Measurements from ENCODE around the gene NFE2L1. TPM values are rescaled to one million over a fixed set of nuclear protein-coding genes. Genes with fewer than 3 reads are reported as not detected.

The NFE2L1 gene
- total RNA-seq, 3 donors from 2014 or later = 182 to 275 (median 247) TPM

GRCh38 chr17:48053758-48054237 lies 5.6 kb downstream of the NFE2L1 start:
- Histone ChIP-seq H3K4me1 (ENCODE audit: low read depth) (peaks cover 58% of the 10 kb centered on the region), H3K36me3 (ENCODE audit: low read depth) (peaks cover 11% of the 10 kb centered on the region), H3K9me3 (no peaks in the 10 kb centered on the region), H3K4me3 (no peak overlapping the region)
- ATAC-seq (no peak), DNase-seq (no peak)
- intact Hi-C loops (cut with DNase I, micrococcal nuclease) = no loop called here
- TF ChIP-seq, protein P1, sequence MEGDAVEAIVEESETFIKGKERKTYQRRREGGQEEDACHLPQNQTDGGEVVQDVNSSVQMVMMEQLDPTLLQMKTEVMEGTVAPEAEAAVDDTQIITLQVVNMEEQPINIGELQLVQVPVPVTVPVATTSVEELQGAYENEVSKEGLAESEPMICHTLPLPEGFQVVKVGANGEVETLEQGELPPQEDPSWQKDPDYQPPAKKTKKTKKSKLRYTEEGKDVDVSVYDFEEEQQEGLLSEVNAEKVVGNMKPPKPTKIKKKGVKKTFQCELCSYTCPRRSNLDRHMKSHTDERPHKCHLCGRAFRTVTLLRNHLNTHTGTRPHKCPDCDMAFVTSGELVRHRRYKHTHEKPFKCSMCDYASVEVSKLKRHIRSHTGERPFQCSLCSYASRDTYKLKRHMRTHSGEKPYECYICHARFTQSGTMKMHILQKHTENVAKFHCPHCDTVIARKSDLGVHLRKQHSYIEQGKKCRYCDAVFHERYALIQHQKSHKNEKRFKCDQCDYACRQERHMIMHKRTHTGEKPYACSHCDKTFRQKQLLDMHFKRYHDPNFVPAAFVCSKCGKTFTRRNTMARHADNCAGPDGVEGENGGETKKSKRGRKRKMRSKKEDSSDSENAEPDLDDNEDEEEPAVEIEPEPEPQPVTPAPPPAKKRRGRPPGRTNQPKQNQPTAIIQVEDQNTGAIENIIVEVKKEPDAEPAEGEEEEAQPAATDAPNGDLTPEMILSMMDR (IDR thresholded peaks at IDR 0.05) = no peak

- H3K4me1 ChIP-seq (ENCODE audit: low read depth) = peaks cover 55% of the 10 kb centered on the region
- intact Hi-C loops (cut with DNase I, micrococcal nuclease) = no loop called here
- DNase-seq = peak in 2 of 3 donors; percentile 38 to 60
- no peak for ATAC-seq
- no peak overlapping the region for H3K4me3 ChIP-seq
- TF ChIP-seq, protein P1 (IDR thresholded peaks at IDR 0.05) = no peak
- peaks cover 11% of the 10 kb centered on the region for H3K36me3 ChIP-seq (ENCODE audit: low read depth)
- no peaks in the 10 kb centered on the region for H3K9me3 ChIP-seq
Observed at GRCh38 chr17:48054238-48055185, 6.4 kb downstream of the NFE2L1 start.

DNA sequence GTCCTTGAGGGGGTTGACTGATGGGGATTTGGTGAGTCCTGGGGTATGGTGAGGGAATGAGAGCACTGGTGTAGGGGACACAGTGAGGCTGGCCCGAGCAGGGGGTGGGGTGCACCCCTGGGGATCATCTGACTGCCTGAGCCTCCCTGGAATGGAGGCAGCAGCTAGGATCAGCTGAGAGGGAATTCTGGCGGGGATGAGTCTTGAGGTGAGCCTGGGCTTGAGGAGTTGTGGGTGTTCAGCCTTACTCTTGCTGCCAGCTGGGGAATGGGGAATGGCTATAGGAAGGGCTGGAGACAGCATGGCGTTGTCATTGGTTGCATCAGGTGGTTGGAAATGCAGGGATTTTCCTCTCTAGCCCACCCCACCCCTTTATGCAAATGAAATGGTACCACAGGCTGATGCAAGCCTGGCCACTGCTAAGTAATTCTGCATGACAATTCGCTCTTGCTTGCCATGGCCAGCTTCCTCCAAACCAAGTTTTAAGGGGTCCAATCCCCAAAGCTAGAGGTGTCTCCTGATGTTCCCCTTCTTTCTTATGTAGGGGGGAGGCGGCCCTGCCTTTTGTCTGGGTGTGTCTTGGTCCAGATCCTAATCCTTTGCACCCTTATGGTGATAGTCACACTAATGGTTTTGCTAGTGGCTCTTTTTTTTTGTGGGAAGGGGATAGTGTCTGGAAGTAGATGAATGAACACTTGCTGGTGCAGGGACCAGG lies 7.5 kb downstream of the NFE2L1 start:
- ATAC-seq (peak; percentile 22), DNase-seq (no peak)
- H3K4me3 ChIP-seq = no peak overlapping the region
- H3K36me3 ChIP-seq (ENCODE audit: low read depth) = peaks cover 11% of the 10 kb centered on the region
- TF ChIP-seq, protein P1 (IDR thresholded peaks at IDR 0.05) = no peak
- H3K9me3 ChIP-seq = no peaks in the 10 kb centered on the region
- H3K4me1 ChIP-seq (ENCODE audit: low read depth) = peaks cover 43% of the 10 kb centered on the region
- intact Hi-C loops (cut with DNase I, micrococcal nuclease) = no loop called here

DNA sequence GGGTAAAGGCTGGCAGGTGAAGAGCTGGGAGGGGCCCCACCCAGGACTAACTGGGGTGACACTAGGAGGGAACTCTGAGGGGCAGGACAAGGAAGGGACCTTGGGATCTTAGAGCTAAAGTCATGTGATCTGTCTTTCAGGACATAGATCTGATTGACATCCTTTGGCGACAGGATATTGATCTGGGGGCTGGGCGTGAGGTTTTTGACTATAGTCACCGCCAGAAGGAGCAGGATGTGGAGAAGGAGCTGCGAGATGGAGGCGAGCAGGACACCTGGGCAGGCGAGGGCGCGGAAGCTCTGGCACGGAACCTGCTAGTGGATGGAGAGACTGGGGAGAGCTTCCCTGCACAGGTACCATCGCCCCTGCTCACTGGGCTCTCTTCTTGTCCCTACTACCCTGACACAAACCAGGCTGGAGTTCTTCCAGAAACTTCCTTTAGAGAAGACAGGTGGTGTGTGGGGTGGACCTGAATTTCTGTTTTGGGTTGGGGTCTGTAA lies 8.1 kb downstream of the NFE2L1 start:
- Histone ChIP-seq H3K4me1 (ENCODE audit: low read depth) (peaks cover 37% of the 10 kb centered on the region), H3K36me3 (ENCODE audit: low read depth) (peaks cover 11% of the 10 kb centered on the region), H3K9me3 (no peaks in the 10 kb centered on the region), H3K4me3 (no peak overlapping the region)
- no peak for ATAC-seq
- TF ChIP-seq, protein P1 (IDR thresholded peaks at IDR 0.05) = no peak
- no peak for DNase-seq
- intact Hi-C loops (cut with DNase I, micrococcal nuclease) = no loop called here

- H3K36me3 ChIP-seq (ENCODE audit: low read depth) = peaks cover 13% of the 10 kb centered on the region
- intact Hi-C loops (cut with DNase I, micrococcal nuclease) = no loop called here
- H3K4me3 ChIP-seq = no peak overlapping the region
- ATAC-seq (no peak), DNase-seq (no peak)
- H3K9me3 ChIP-seq = no peaks in the 10 kb centered on the region
- H3K4me1 ChIP-seq (ENCODE audit: low read depth) = peaks cover 31% of the 10 kb centered on the region
- TF ChIP-seq, protein P1 (IDR thresholded peaks at IDR 0.05) = no peak
Observed at GRCh38 chr17:48056879-48057278, 8.7 kb downstream of the NFE2L1 start.

Data from mucosa of descending colon (tissue), 3 donors.